HepG2 (cell line): ENCODE results near the gene PAPOLB.
"Not testable (repeated sequence)": the region's sequence is repeated elsewhere in the genome, so short reads cannot be mapped to it uniquely, and the experiment has no call there.

Experiments used
- JUND ChIP-seq: sonication (generic); formaldehyde crosslinking; IDR thresholded peaks from 2 replicates; pipeline ENCODE4 v1.8.0; 2022; ENCODE audit warnings: mild to moderate bottlenecking, missing genetic modification reagents
- RBFOX2 ChIP-seq: fragments of 200-400 bp; formaldehyde crosslinking; IDR thresholded peaks from 2 replicates; pipeline ENCODE4 v1.6.1; 2017; ENCODE audit warnings: low read depth, mild to moderate bottlenecking, low read length
- SMC3 ChIP-seq: IDR thresholded peaks from 2 replicates; pipeline ENCODE4 v1.6.1; 2011; ENCODE audit warnings: low read length, improper control_type of control experiment
- ZNF296 ChIP-seq: sonication (generic); formaldehyde crosslinking; conservative IDR thresholded peaks from 2 replicates; pipeline ENCODE4 v1.5.0; 2020; ENCODE audit warnings: mild to moderate bottlenecking, missing genetic modification reagents

DNA sequence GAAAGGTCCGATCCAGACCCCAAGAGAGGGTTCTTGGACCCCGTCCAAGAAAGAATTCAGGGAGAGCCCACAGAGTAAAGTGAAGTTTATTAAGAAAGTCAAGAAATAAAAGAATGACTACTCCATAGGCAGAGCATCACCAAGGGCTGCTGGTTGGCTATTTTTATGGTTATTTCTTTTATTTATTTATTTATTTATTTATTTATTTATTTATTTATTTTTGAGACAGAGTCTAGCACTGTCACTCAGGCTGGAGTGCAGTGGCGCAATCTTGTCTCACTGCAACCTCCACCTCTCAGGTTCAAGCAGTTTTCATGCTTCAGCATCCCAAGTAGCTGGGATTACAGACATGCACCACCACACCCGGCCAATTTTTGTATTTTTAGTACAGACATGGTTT, 31.4 kb upstream of the PAPOLB start:
- not testable (repeated sequence) for TF ChIP-seq ZNF296 (CRISPR knock-in tag); SMC3; RBFOX2; JUND (CRISPR knock-in tag)
